ENCODE measurements around the gene ANKRD34A. TPM values are rescaled to one million over a fixed set of nuclear protein-coding genes. Genes with fewer than 3 reads are reported as not detected.

The ANKRD34A gene
- total RNA-seq, 1 experiment from 2014 or later = 0.50 TPM

DNA sequence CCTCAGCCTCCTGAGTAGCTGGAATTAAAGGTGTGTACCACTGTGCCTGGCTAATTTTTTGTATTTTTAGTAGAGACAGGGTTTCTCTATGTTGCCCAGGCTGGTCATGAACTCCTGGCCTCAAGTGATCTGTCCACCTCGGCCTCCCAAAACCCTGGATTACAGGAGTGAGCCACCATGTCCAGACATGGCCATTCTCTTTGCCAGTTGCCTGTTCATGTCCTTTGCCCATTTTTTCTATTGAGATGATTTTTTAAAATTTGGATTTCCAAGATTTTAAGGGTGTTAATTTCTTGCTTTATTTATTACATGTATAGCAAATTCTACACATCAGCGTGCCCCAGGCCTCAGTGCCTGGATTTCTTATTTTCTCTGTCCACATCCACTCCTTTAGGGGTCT is 2.9 kb upstream of the ANKRD34A start:
- ChIA-PET POLR2A (ENCODE audit: unreplicated experiment) (interaction anchor here (0.6 kb wide), 1 partner anchor 235 kb away, joined by 14 read pairs; no protein-coding TSS in a partner anchor), CTCF (interaction anchor here (0.6 kb wide), 1 partner anchor 114 kb away, joined by 4 read pairs; no protein-coding TSS in a partner anchor)
- H2AFZ ChIP-seq = no peak overlapping the region
- H3K27ac ChIP-seq = no peak overlapping the region
- no peaks in the 10 kb centered on the region for H3K36me3 ChIP-seq (ENCODE audit: low read depth)
- no peak for DNase-seq
- H3K4me3 ChIP-seq = no peak overlapping the region
- peaks cover 17% of the 10 kb centered on the region for H3F3A ChIP-seq (ENCODE audit: insufficient read depth, low read depth)
- H3K4me1 ChIP-seq (replicated peaks; ENCODE audit: insufficient read depth) = peaks cover 22% of the 10 kb centered on the region
- TF ChIP-seq, protein P1, sequence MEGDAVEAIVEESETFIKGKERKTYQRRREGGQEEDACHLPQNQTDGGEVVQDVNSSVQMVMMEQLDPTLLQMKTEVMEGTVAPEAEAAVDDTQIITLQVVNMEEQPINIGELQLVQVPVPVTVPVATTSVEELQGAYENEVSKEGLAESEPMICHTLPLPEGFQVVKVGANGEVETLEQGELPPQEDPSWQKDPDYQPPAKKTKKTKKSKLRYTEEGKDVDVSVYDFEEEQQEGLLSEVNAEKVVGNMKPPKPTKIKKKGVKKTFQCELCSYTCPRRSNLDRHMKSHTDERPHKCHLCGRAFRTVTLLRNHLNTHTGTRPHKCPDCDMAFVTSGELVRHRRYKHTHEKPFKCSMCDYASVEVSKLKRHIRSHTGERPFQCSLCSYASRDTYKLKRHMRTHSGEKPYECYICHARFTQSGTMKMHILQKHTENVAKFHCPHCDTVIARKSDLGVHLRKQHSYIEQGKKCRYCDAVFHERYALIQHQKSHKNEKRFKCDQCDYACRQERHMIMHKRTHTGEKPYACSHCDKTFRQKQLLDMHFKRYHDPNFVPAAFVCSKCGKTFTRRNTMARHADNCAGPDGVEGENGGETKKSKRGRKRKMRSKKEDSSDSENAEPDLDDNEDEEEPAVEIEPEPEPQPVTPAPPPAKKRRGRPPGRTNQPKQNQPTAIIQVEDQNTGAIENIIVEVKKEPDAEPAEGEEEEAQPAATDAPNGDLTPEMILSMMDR (conservative IDR thresholded peaks at IDR 0.05) = no peak
- no peak for TF ChIP-seq EZH2 (IDR thresholded peaks at IDR 0.05; ENCODE audit: low read depth)
- H3K9me2 ChIP-seq (ENCODE audit: insufficient read depth) = no peaks in the 10 kb centered on the region
- H3K79me2 ChIP-seq (ENCODE audit: low read depth) = no peaks in the 10 kb centered on the region
- no peaks in the 10 kb centered on the region for H3K27me3 ChIP-seq (ENCODE audit: insufficient read depth, low read depth)
- H4K20me1 ChIP-seq (ENCODE audit: insufficient read depth) = no peaks in the 10 kb centered on the region
- H3K4me2 ChIP-seq = no peak overlapping the region
- intact Hi-C loops (cut with micrococcal nuclease; ENCODE audit: unreplicated experiment) = no loop called here
- H3K9me3 ChIP-seq (ENCODE audit: insufficient read depth, low read depth) = no peaks in the 10 kb centered on the region
- no TSS peak for BruUV-seq (replicated peaks)

DNA sequence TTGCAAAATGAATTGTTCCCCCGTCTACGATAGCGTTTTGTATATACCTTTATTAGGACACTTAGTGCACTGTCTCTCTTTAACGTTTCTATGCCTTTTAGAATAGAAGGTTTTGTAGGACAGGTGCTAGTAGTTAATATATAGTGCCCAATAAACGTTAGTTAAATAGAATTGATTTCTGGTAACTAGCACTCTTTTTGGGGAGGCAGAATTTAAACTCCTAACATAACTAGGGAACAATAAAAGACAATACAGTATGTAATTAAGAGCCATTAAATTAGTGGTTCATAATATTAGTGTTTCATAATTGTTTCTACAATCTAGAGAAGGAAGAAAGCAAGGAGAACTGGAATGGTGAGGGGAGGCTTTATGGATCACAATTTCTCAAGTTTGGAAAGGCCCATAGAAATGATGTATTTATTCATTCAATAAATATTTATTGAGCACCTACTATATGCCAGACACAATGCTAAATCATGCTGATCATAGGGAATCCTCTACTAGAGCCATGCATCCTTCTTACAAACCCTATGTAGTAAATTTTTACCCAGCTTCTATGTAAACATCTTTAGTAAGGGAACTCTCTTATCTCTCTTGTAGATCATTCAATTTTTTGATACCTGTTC is 857 bp upstream of the ANKRD34A start:
- TF ChIP-seq EZH2 (IDR thresholded peaks at IDR 0.05; ENCODE audit: low read depth) = no peak
- TF ChIP-seq, protein P1 (conservative IDR thresholded peaks at IDR 0.05) = no peak

DNA sequence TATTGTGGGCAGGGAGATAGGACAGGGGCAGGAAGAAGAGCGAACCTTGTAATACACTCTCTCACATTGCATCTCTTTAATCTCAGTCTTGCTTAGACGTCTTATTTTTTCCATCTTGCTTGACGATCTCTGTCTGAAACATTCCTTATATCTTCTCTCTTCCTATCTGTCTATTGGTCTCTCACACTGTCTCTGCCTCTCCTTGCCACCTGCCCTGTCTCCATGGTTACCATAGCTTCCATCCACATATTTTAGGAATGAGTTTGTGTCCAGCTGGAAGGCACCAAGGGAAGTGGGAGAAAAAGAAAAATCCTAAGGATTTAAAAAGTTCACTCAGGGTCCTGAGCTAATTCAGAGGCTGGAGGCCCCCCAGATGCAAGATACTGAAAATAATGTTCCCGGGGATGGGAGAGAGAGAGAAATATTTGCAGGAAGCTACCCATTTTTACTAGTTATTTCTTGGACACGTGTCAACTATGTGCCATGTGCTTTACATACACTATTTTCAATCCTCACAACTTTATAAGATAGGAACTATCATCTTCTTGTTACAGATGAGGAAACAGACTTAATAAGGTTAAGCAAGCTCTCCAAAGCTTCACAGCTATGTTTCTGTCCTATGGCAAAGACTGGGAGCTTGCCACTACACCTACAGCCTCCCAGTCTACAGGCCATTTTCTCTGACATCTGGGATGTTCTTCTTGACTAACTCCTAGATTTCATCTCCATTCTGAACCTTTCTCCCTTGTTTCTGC is 933 bp downstream of the ANKRD34A start:
- Histone ChIP-seq H3K79me2 (ENCODE audit: low read depth) (no peaks in the 10 kb centered on the region), H3K27me3 (ENCODE audit: insufficient read depth, low read depth) (peaks cover 15% of the 10 kb centered on the region), H3K9me2 (ENCODE audit: insufficient read depth) (no peaks in the 10 kb centered on the region), H3K4me3 (peak overlapping the region; percentile 65), H3F3A (ENCODE audit: insufficient read depth, low read depth) (peaks cover 14% of the 10 kb centered on the region), H3K36me3 (ENCODE audit: low read depth) (no peaks in the 10 kb centered on the region), H3K27ac (no peak overlapping the region), H3K4me1 (replicated peaks; ENCODE audit: insufficient read depth) (peaks cover 27% of the 10 kb centered on the region), H2AFZ (peak overlapping the region; percentile 85; the same call in 1 of the 2 replicates), H4K20me1 (ENCODE audit: insufficient read depth) (no peaks in the 10 kb centered on the region), H3K4me2 (peak overlapping the region; percentile 84), H3K9me3 (ENCODE audit: insufficient read depth, low read depth) (no peaks in the 10 kb centered on the region)
- CTCF ChIA-PET = interaction anchor here (0.9 to 1.4 kb wide), 2 partner anchors 36 to 72 kb away, joined by 3 to 7 read pairs; partner anchors contain the start of gene RBM8A
- TF ChIP-seq, protein P1 (conservative IDR thresholded peaks at IDR 0.05) = no peak
- TF ChIP-seq EZH2 (IDR thresholded peaks at IDR 0.05; ENCODE audit: low read depth) = no peak
- intact Hi-C loops (cut with micrococcal nuclease; ENCODE audit: unreplicated experiment) = loop anchor here (2.0 kb wide), 1 partner anchor 31 kb away; no protein-coding TSS in a partner anchor
- POLR2A ChIA-PET (ENCODE audit: unreplicated experiment) = interaction anchor here (0.6 to 1.0 kb wide), 3 partner anchors 12 to 36 kb away, joined by 4 to 9 read pairs (median 5); partner anchors contain the start of gene RBM8A
- DNase-seq = peak in 1 of 2 experiments; percentile 60
- no TSS peak for BruUV-seq (replicated peaks)

More for the DNA sequence above, 857 bp upstream of the ANKRD34A start:
- BruUV-seq (replicated peaks) = TSS peak; percentile 83
- intact Hi-C loops (cut with micrococcal nuclease; ENCODE audit: unreplicated experiment) = no loop called here
- H3F3A ChIP-seq (ENCODE audit: insufficient read depth, low read depth) = peaks cover 14% of the 10 kb centered on the region
- H3K27ac ChIP-seq = peak overlapping the region; percentile 8; the same call in 1 of the 2 replicates
- peak overlapping the region; percentile 84 for H3K4me2 ChIP-seq
- no peaks in the 10 kb centered on the region for H3K9me3 ChIP-seq (ENCODE audit: insufficient read depth, low read depth)
- no peaks in the 10 kb centered on the region for H3K9me2 ChIP-seq (ENCODE audit: insufficient read depth)
- no peaks in the 10 kb centered on the region for H3K79me2 ChIP-seq (ENCODE audit: low read depth)
- POLR2A ChIA-PET (ENCODE audit: unreplicated experiment) = interaction anchor here (0.6 kb wide), 1 partner anchor 74 kb away, joined by 3 read pairs; no protein-coding TSS in a partner anchor
- CTCF ChIA-PET = interaction anchor here (0.5 kb wide), 1 partner anchor 73 kb away, joined by 5 read pairs; no protein-coding TSS in a partner anchor
- peaks cover 26% of the 10 kb centered on the region for H3K4me1 ChIP-seq (replicated peaks; ENCODE audit: insufficient read depth)
- no peaks in the 10 kb centered on the region for H3K36me3 ChIP-seq (ENCODE audit: low read depth)
- H3K4me3 ChIP-seq = peak overlapping the region; percentile 65
- peak overlapping the region; percentile 85 for H2AFZ ChIP-seq
- DNase-seq = no peak
- no peaks in the 10 kb centered on the region for H4K20me1 ChIP-seq (ENCODE audit: insufficient read depth)
- H3K27me3 ChIP-seq (ENCODE audit: insufficient read depth, low read depth) = no peaks in the 10 kb centered on the region

Data from PC-9 (cell line).